Neural cell (in vitro differentiated cells): ENCODE results near the gene NPNT.

ENCODE experiments used
- CTCF ChIP-seq: fragments of 450-650 bp; IDR thresholded peaks from 2 replicates; pipeline ENCODE4 v1.5.1; 2014; ENCODE audit warnings: antibody characterized with exemption, mild to moderate bottlenecking, moderate library complexity; ENCODE audit not compliant: poor library complexity, severe bottlenecking
- EZH2 ChIP-seq: fragments of 200-600, 300-800 bp; shearing (Covaris generic), sonication (generic); IDR thresholded peaks from 2 replicates; pipeline ENCODE4 v1.6.1; 2014; ENCODE audit warnings: antibody characterized with exemption, low read length, borderline replicate concordance, mild to moderate bottlenecking; ENCODE audit not compliant: insufficient read depth, poor library complexity, severe bottlenecking
- POLR2AphosphoS5 ChIP-seq: IDR thresholded peaks from 2 replicates; pipeline ENCODE4 v1.6.1; 2012

- no peak for TF ChIP-seq CTCF
- no peak for TF ChIP-seq EZH2
- TF ChIP-seq POLR2AphosphoS5, result no peak
These were observed 55.9 kb downstream of the NPNT start for GRCh38 chr4:105951198-105951597.
